DOHH2 (cell line): ENCODE results near the gene ALG9.
"Not testable (repeated sequence)": the region's sequence is repeated elsewhere in the genome, so short reads cannot be mapped to it uniquely, and the experiment has no call there.

Source experiments
- H3F3A ChIP-seq: fragments of 200-600 bp; sonication (generic), shearing (Covaris generic); 2 replicates; pipeline ENCODE4 v1.6.0; 2016; ENCODE audit warnings: antibody characterized with exemption, mild to moderate bottlenecking; ENCODE audit not compliant: control insufficient read depth, insufficient read depth
- H3K27ac ChIP-seq: fragments of 200-600 bp; sonication (generic); 2 replicates; pipeline ENCODE4 v1.5.1; 2014; ENCODE audit warnings: low read depth, mild to moderate bottlenecking, low read length, moderate library complexity
- H3K27me3 ChIP-seq: fragments of 200-600 bp; sonication (generic); 2 replicates; pipeline ENCODE4 v1.6.1; 2014; ENCODE audit warnings: mild to moderate bottlenecking, low read length, mixed read lengths; ENCODE audit not compliant: control insufficient read depth
- H3K36me3 ChIP-seq: fragments of 200-600 bp; sonication (generic); 2 replicates; pipeline ENCODE4 v1.6.1; 2014; ENCODE audit warnings: mild to moderate bottlenecking, low read length, moderate library complexity, mixed read lengths; ENCODE audit not compliant: control insufficient read depth
- H3K4me1 ChIP-seq: fragments of 200-600 bp; sonication (generic); 2 replicates; pipeline ENCODE4 v1.6.1; 2014; ENCODE audit warnings: mild to moderate bottlenecking, low read length, mixed read lengths; ENCODE audit not compliant: control insufficient read depth
- H3K4me2 ChIP-seq: fragments of 200-600 bp; sonication (generic); 2 replicates; pipeline ENCODE4 v1.6.0; 2014; ENCODE audit warnings: mild to moderate bottlenecking, low read length, moderate library complexity
- H3K4me3 ChIP-seq: fragments of 200-600 bp; sonication (generic); 2 replicates; pipeline ENCODE4 v1.5.1; 2014; ENCODE audit warnings: mild to moderate bottlenecking, low read length, mixed read lengths
- H3K79me2 ChIP-seq: fragments of 200-600 bp; sonication (generic); 2 replicates; pipeline ENCODE4 v1.6.1; 2014; ENCODE audit warnings: mild to moderate bottlenecking, low read length, mixed read lengths; ENCODE audit not compliant: control insufficient read depth
- H3K9me2 ChIP-seq: fragments of 200-600 bp; sonication (generic); replicated peaks from 2 replicates; pipeline ENCODE4 v1.6.1; 2014; ENCODE audit warnings: mild to moderate bottlenecking, low read length, mixed read lengths; ENCODE audit not compliant: control insufficient read depth
- H3K9me3 ChIP-seq: fragments of 200-600 bp; sonication (generic); 2 replicates; pipeline ENCODE4 v1.6.1; 2014; ENCODE audit warnings: antibody characterized with exemption, low read length, mixed read lengths; ENCODE audit not compliant: control insufficient read depth, insufficient read depth
- H4K20me1 ChIP-seq: fragments of 200-600 bp; sonication (generic); 2 replicates; pipeline ENCODE4 v1.6.0; 2014; ENCODE audit warnings: low read depth, mild to moderate bottlenecking, antibody characterized with exemption, low read length, moderate library complexity; ENCODE audit not compliant: control insufficient read depth, insufficient read depth
- CTCF ChIP-seq: fragments of 200-600 bp; sonication (generic); IDR thresholded peaks from one replicate; pipeline ENCODE4 v1.5.1; 2014; ENCODE audit warnings: antibody characterized with exemption, mild to moderate bottlenecking, low read depth, low read length; ENCODE audit not compliant: poor library complexity, severe bottlenecking
- EZH2phosphoT487 ChIP-seq: fragments of 200-600 bp; sonication (generic); IDR thresholded peaks from 2 replicates; pipeline ENCODE4 v1.6.1; 2017; ENCODE audit warnings: borderline replicate concordance, mild to moderate bottlenecking, antibody characterized with exemption, low read length, moderate library complexity, mixed read lengths

ALG9 gene

GRCh38 chr11:111788464-111788863, 82.9 kb downstream of the ALG9 start:
- H3K4me1 ChIP-seq = peaks cover 5% of the 10 kb centered on the region
- no peaks in the 10 kb centered on the region for H3K79me2 ChIP-seq
- H3K27ac ChIP-seq = no peak overlapping the region
- no peaks in the 10 kb centered on the region for H3K27me3 ChIP-seq
- no peak overlapping the region for H3K4me3 ChIP-seq
- no peaks in the 10 kb centered on the region for H3F3A ChIP-seq
- no peaks in the 10 kb centered on the region for H3K9me3 ChIP-seq
- TF ChIP-seq EZH2phosphoT487 = no peak
- TF ChIP-seq CTCF = no peak
- H4K20me1 ChIP-seq = no peaks in the 10 kb centered on the region
- H3K4me2 ChIP-seq = no peak overlapping the region
- H3K9me2 ChIP-seq = no peaks in the 10 kb centered on the region
- H3K36me3 ChIP-seq = peaks cover 14% of the 10 kb centered on the region

- peaks cover 14% of the 10 kb centered on the region for H3K36me3 ChIP-seq
- no peaks in the 10 kb centered on the region for H3F3A ChIP-seq
- TF ChIP-seq EZH2phosphoT487 = no peak
- TF ChIP-seq CTCF = no peak
- H3K27ac ChIP-seq = no peak overlapping the region
- H3K27me3 ChIP-seq = no peaks in the 10 kb centered on the region
- H3K4me3 ChIP-seq = no peak overlapping the region
- no peak overlapping the region for H3K4me2 ChIP-seq
- H3K9me2 ChIP-seq = no peaks in the 10 kb centered on the region
- H3K79me2 ChIP-seq = no peaks in the 10 kb centered on the region
- no peaks in the 10 kb centered on the region for H4K20me1 ChIP-seq
- no peaks in the 10 kb centered on the region for H3K9me3 ChIP-seq
- H3K4me1 ChIP-seq = peaks cover 5% of the 10 kb centered on the region
Measured at GRCh38 chr11:111788051-111788450, 83.3 kb downstream of the ALG9 start.

- H3F3A ChIP-seq = no peaks in the 10 kb centered on the region
- no peaks in the 10 kb centered on the region for H3K79me2 ChIP-seq
- H3K27me3 ChIP-seq = no peaks in the 10 kb centered on the region
- H4K20me1 ChIP-seq = no peaks in the 10 kb centered on the region
- H3K9me3 ChIP-seq = no peaks in the 10 kb centered on the region
- H3K9me2 ChIP-seq = no peaks in the 10 kb centered on the region
- H3K4me2 ChIP-seq = no peak overlapping the region
- H3K36me3 ChIP-seq = peaks cover 14% of the 10 kb centered on the region
- no peak overlapping the region for H3K4me3 ChIP-seq
- TF ChIP-seq CTCF (no peak), EZH2phosphoT487 (no peak)
- H3K4me1 ChIP-seq = peaks cover 5% of the 10 kb centered on the region
- no peak overlapping the region for H3K27ac ChIP-seq
Measured at GRCh38 chr11:111785886-111786412, 85.4 kb downstream of the ALG9 start.

- Histone ChIP-seq H3K9me2 (no peaks in the 10 kb centered on the region), H3K79me2 (no peaks in the 10 kb centered on the region), H3K27me3 (no peaks in the 10 kb centered on the region), H3K4me2 (no peak overlapping the region), H3K27ac (no peak overlapping the region), H3K4me3 (no peak overlapping the region), H3F3A (no peaks in the 10 kb centered on the region), H3K36me3 (peaks cover 14% of the 10 kb centered on the region), H3K4me1 (peaks cover 5% of the 10 kb centered on the region), H3K9me3 (no peaks in the 10 kb centered on the region), H4K20me1 (no peaks in the 10 kb centered on the region)
- TF ChIP-seq EZH2phosphoT487 (no peak), CTCF (no peak)
Measured at GRCh38 chr11:111785076-111785475, 86.3 kb downstream of the ALG9 start.

GRCh38 chr11:111784311-111784710, 87.1 kb downstream of the ALG9 start:
- not testable (repeated sequence) for H3K79me2 ChIP-seq, H3K27me3 ChIP-seq, H3K9me3 ChIP-seq, H3K4me2 ChIP-seq, H4K20me1 ChIP-seq, H3K4me1 ChIP-seq, H3K27ac ChIP-seq, H3K4me3 ChIP-seq, H3F3A ChIP-seq, H3K9me2 ChIP-seq
- H3K36me3 ChIP-seq = peaks cover 14% of the 10 kb centered on the region
